HepG2 (cell line): ENCODE measurements around the gene ATP6V1G3. TPM values are rescaled to one million over a fixed set of nuclear protein-coding genes. Genes with fewer than 3 reads are reported as not detected.

Experiments
- ATAC-seq: fragments of 200-7000 bp; cut with Tn5 transposase; 3 replicates; pipeline ENCODE4 v1.9.1; 2020; ENCODE audit warnings: mild to moderate bottlenecking, moderate library complexity
- BruUV-seq: library from RNA; stranded (reverse); fragments of 400-500 nt; replicated peaks from 2 replicates; lab custom pipeline; 2021; lab: Mats Ljungman, UMichigan
- CTCF ChIA-PET: fragments of 300-600 bp; formaldehyde crosslinking; extraction: SDS; loops from one replicate; lab custom pipeline; 2021; ENCODE audit warnings: low total read pairs, inconsistent platforms, low intra/inter-chr PET ratio; lab: Yijun Ruan, JAX
- POLR2A ChIA-PET: fragments of 350-600 bp; sonication (Branson Sonifier 250); formaldehyde crosslinking; loops from one replicate; lab custom pipeline; 2020; ENCODE audit warnings: antibody characterized with exemption, inconsistent platforms; lab: Yijun Ruan, JAX
- DNase-seq: peaks from one replicate; pipeline ENCODE4 v3.0.0-alpha.2; 2015; ENCODE audit warnings: low spot score
- FAIRE-seq: peaks from 3 replicates; lab custom pipeline; 2011; peaks lifted over from hg19 to GRCh38; lab: Jason Lieb, UNC
- H2AFZ ChIP-seq: one replicate; pipeline ENCODE4 v1.6.1; 2011; ENCODE audit warnings: low read length, inconsistent platforms
- H3K27ac ChIP-seq: fragments of 300-600 bp; 3 replicates; pipeline ENCODE4 v1.8.0; 2011; ENCODE audit warnings: mixed run types, mild to moderate bottlenecking, mixed read lengths, low read length, inconsistent platforms; ENCODE audit not compliant: insufficient read depth; ENCODE audit errors: extremely low read length
- H3K27me3 ChIP-seq, 2 experiments: fragments of 200-600 bp in 1 of 2; 2 replicates in 1 of 2; 3 replicates in 1 of 2; pipeline versions ENCODE4 v1.6.0 to v1.8.0; 2011; ENCODE audit warnings: low read length in 2 of 2, mild to moderate bottlenecking in 2 of 2, moderate library complexity in 2 of 2, inconsistent platforms in 1 of 2; ENCODE audit not compliant: insufficient read depth in 2 of 2, control insufficient read depth in 1 of 2
- H3K36me3 ChIP-seq, 2 experiments: fragments of 200-600 bp in 1 of 2; replicated peaks in 1 of 2; 2 replicates in 1 of 2; 3 replicates in 1 of 2; pipeline versions ENCODE4 v1.5.1 to v1.8.0; 2011; ENCODE audit warnings: low read length in 2 of 2, inconsistent platforms in 1 of 2; ENCODE audit not compliant: insufficient read depth in 2 of 2, control insufficient read depth in 1 of 2
- H3K4me1 ChIP-seq: 2 replicates; pipeline ENCODE4 v1.5.1; 2012; ENCODE audit warnings: low read length, inconsistent platforms; ENCODE audit not compliant: insufficient read depth
- H3K4me2 ChIP-seq: 2 replicates; pipeline ENCODE4 v1.6.0; 2011; ENCODE audit warnings: low read depth, low read length, inconsistent platforms
- H3K4me3 ChIP-seq, 3 experiments: fragments of 200-600 bp in 1 of 3; sonication (generic), shearing (Covaris generic) in 1 of 3; replicated peaks in 1 of 3; 2 replicates each; pipeline ENCODE4 v1.5.1; 2011 to 2016; ENCODE audit warnings: low read length in 3 of 3, inconsistent platforms in 2 of 3, low read depth in 2 of 3, mild to moderate bottlenecking in 2 of 3, control low read depth in 1 of 3, mixed read lengths in 1 of 3; ENCODE audit not compliant: insufficient read depth in 1 of 3
- H3K79me2 ChIP-seq: one replicate; pipeline ENCODE4 v1.6.1; 2011; ENCODE audit warnings: low read length, inconsistent platforms; ENCODE audit not compliant: insufficient read depth
- H3K9ac ChIP-seq: 2 replicates; pipeline ENCODE4 v1.6.0; 2011; ENCODE audit warnings: mild to moderate bottlenecking, low read depth, low read length, inconsistent platforms; ENCODE audit not compliant: insufficient read depth
- H3K9me3 ChIP-seq: 2 replicates; pipeline ENCODE4 v1.5.1; 2012; ENCODE audit warnings: mild to moderate bottlenecking, low read length
- H4K20me1 ChIP-seq: 2 replicates; pipeline ENCODE4 v1.6.0; 2011; ENCODE audit warnings: inconsistent platforms, mild to moderate bottlenecking, low read length, moderate library complexity; ENCODE audit not compliant: insufficient read depth
- CBFB ChIP-seq: sonication (generic); formaldehyde crosslinking; IDR thresholded peaks from 2 replicates; pipeline ENCODE4 v1.4.0; 2020; ENCODE audit warnings: missing genetic modification reagents
- HNRNPL ChIP-seq: fragments of 200-400 bp; formaldehyde crosslinking; IDR thresholded peaks from 2 replicates; pipeline ENCODE4 v1.6.1; 2017; ENCODE audit warnings: mild to moderate bottlenecking, low read depth, low read length
- MAFF ChIP-seq: IDR thresholded peaks from 2 replicates; pipeline ENCODE4 v1.6.1; 2011; ENCODE audit warnings: low read depth, low read length, improper control_type of control experiment
- SAFB2 ChIP-seq: sonication (generic); formaldehyde crosslinking; IDR thresholded peaks from 2 replicates; pipeline ENCODE4 v1.5.1; 2020; ENCODE audit warnings: missing genetic modification reagents, low read depth, mild to moderate bottlenecking, borderline replicate concordance
- SAP130 ChIP-seq: IDR thresholded peaks from 2 replicates; pipeline ENCODE4 v1.6.1; 2016; ENCODE audit warnings: low read depth
- SMC3 ChIP-seq: IDR thresholded peaks from 2 replicates; pipeline ENCODE4 v1.6.1; 2011; ENCODE audit warnings: low read length, improper control_type of control experiment
- TBX2 ChIP-seq: sonication (generic); formaldehyde crosslinking; IDR thresholded peaks from 2 replicates; pipeline ENCODE4 v1.5.0; 2020; ENCODE audit warnings: missing genetic modification reagents, mild to moderate bottlenecking, borderline replicate concordance
- YY1 ChIP-seq: IDR thresholded peaks from 2 replicates; pipeline ENCODE4 v1.6.1; 2011; ENCODE audit warnings: low read length, low read depth, moderate library complexity, mild to moderate bottlenecking; ENCODE audit not compliant: insufficient read depth, insufficient replicate concordance
- ZFX ChIP-seq: sonication (generic); formaldehyde crosslinking; IDR thresholded peaks from 2 replicates; pipeline ENCODE4 v1.4.0; 2020; ENCODE audit warnings: mild to moderate bottlenecking, low read depth, missing genetic modification reagents, moderate library complexity
- ZNF883 ChIP-seq: sonication (generic); formaldehyde crosslinking; IDR thresholded peaks from 2 replicates; pipeline ENCODE4 v1.5.1; 2020; ENCODE audit warnings: mild to moderate bottlenecking, missing genetic modification reagents; ENCODE audit errors: not compliant biosample characterization
- WGBS: methylation state at CpG from one replicate; pipeline ENCODE4 v1.1.6; 2017; ENCODE audit warnings: low lambda C conversion rate; 5-methylcytosine and 5-hydroxymethylcytosine counted together
- in situ Hi-C: cut with HindIII; loops from 2 replicates; pipeline ENCODE4 v1.10.0; 2017; ENCODE audit warnings: low pct_unique_long_range_greater_than_20kb; ENCODE audit not compliant: extremely low pct_ligation_motif_present
- intact Hi-C: fragments of 100-400 bp; cut with micrococcal nuclease; formaldehyde crosslinking; loops from one replicate; pipeline ENCODE4 v1.10.0; 2022; ENCODE audit not compliant: unreplicated experiment
- polyA plus RNA-seq, 8 experiments: library from polyadenylated mRNA; depleted of rRNA in 3 of 8; stranded (reverse) in 7 of 8; unstranded in 1 of 8; fragments of >200 nt; fragmentation: Illumina TruSeq in 4 of 8; extraction: Trizol in 4 of 8; gene quantifications; 2 replicates each; pipeline versions ENCODE4 v1.2.1 to v1.2.3, GENCODE V29; 2011 to 2016; ENCODE audit warnings: low read depth in 4 of 8, missing spikeins in 1 of 8, mixed read lengths in 1 of 8; ENCODE audit not compliant: insufficient read depth in 1 of 8
- total RNA-seq, 5 experiments: library from RNA; depleted of rRNA; stranded (reverse); fragments of >200 nt; fragmentation: Illumina TruSeq; extraction: Trizol; gene quantifications; 2 replicates each; pipeline ENCODE4 v1.2.3, GENCODE V29; 2016; ENCODE audit warnings: low read depth in 1 of 5
- TF ChIP-seq, protein P1 (sequence below): sonication (generic); formaldehyde crosslinking; IDR thresholded peaks from 2 replicates; pipeline ENCODE4 v1.8.1; 2022; ENCODE audit warnings: low read depth, mild to moderate bottlenecking, missing genetic modification reagents
- TF ChIP-seq, protein P2 (sequence below): sonication (generic); formaldehyde crosslinking; conservative IDR thresholded peaks from 2 replicates; pipeline ENCODE4 v1.4.0; 2020; ENCODE audit warnings: missing genetic modification reagents
- TF ChIP-seq, protein P3 (sequence below): sonication (generic); formaldehyde crosslinking; conservative IDR thresholded peaks from 2 replicates; pipeline ENCODE4 v1.8.0; 2022; ENCODE audit warnings: missing genetic modification reagents
- TF ChIP-seq, protein P4 (sequence below): sonication (generic); formaldehyde crosslinking; IDR thresholded peaks from 2 replicates; pipeline ENCODE4 v1.8.1; 2023; ENCODE audit warnings: mild to moderate bottlenecking, missing genetic modification reagents, borderline replicate concordance

Gene ATP6V1G3
- total and polyA plus RNA-seq, 2 of the 13 experiments (the other 11 are each of a cell fraction or from before 2014, with no cell fraction given) = not detected

DNA sequence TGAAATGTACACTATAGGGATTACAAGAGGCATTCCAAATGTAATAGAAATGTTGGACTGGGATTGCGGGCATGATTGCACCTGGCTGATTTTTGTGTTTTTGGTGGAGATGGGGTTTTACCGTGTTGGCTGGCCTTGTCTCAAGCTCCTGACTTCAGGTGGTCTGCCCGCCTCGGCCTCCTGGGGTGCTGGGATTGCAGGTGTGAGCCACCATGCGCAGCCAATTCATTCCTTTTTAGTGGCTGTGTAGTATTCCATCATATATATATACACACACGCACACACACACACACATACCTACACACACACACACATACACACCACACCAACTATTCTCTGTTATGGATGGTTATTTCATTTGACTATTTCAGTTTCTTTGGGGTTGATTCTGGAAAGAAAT lies 4.7 kb upstream of the ATP6V1G3 start:
- in situ Hi-C loops (no loop called here), intact Hi-C loops (no loop called here)
- Histone ChIP-seq H3K9me3 (no peaks in the 10 kb centered on the region), H3K27me3 (no peaks in the 10 kb centered on the region), H3K27ac (no peak overlapping the region), H3K79me2 (no peaks in the 10 kb centered on the region), H3K36me3 (no peaks in the 10 kb centered on the region), H4K20me1 (no peaks in the 10 kb centered on the region), H3K9ac (no peak overlapping the region), H3K4me2 (no peak overlapping the region), H3K4me1 (no peaks in the 10 kb centered on the region), H3K4me3 (no peak overlapping the region), H2AFZ (no peak overlapping the region)
- ChIA-PET CTCF (no interaction called here), POLR2A (no interaction called here)
- ATAC-seq (no peak), FAIRE-seq (no peak), DNase-seq (no peak)
- BruUV-seq = no TSS peak
- 55% methylated on average over 4 of the region's 6 CpGs for WGBS
- TF ChIP-seq, protein P1, sequence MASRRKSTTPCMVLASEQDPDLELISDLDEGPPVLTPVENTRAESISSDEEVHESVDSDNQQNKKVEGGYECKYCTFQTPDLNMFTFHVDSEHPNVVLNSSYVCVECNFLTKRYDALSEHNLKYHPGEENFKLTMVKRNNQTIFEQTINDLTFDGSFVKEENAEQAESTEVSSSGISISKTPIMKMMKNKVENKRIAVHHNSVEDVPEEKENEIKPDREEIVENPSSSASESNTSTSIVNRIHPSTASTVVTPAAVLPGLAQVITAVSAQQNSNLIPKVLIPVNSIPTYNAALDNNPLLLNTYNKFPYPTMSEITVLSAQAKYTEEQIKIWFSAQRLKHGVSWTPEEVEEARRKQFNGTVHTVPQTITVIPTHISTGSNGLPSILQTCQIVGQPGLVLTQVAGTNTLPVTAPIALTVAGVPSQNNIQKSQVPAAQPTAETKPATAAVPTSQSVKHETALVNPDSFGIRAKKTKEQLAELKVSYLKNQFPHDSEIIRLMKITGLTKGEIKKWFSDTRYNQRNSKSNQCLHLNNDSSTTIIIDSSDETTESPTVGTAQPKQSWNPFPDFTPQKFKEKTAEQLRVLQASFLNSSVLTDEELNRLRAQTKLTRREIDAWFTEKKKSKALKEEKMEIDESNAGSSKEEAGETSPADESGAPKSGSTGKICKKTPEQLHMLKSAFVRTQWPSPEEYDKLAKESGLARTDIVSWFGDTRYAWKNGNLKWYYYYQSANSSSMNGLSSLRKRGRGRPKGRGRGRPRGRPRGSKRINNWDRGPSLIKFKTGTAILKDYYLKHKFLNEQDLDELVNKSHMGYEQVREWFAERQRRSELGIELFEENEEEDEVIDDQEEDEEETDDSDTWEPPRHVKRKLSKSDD (CRISPR knock-in tag) = no peak
- TF ChIP-seq, protein P2, sequence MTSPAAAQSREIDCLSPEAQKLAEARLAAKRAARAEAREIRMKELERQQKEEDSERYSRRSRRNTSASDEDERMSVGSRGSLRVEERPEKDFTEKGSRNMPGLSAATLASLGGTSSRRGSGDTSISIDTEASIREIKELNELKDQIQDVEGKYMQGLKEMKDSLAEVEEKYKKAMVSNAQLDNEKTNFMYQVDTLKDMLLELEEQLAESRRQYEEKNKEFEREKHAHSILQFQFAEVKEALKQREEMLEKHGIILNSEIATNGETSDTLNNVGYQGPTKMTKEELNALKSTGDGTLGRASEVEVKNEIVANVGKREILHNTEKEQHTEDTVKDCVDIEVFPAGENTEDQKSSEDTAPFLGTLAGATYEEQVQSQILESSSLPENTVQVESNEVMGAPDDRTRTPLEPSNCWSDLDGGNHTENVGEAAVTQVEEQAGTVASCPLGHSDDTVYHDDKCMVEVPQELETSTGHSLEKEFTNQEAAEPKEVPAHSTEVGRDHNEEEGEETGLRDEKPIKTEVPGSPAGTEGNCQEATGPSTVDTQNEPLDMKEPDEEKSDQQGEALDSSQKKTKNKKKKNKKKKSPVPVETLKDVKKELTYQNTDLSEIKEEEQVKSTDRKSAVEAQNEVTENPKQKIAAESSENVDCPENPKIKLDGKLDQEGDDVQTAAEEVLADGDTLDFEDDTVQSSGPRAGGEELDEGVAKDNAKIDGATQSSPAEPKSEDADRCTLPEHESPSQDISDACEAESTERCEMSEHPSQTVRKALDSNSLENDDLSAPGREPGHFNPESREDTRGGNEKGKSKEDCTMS (CRISPR knock-in tag) = no peak
- TF ChIP-seq, protein P3, sequence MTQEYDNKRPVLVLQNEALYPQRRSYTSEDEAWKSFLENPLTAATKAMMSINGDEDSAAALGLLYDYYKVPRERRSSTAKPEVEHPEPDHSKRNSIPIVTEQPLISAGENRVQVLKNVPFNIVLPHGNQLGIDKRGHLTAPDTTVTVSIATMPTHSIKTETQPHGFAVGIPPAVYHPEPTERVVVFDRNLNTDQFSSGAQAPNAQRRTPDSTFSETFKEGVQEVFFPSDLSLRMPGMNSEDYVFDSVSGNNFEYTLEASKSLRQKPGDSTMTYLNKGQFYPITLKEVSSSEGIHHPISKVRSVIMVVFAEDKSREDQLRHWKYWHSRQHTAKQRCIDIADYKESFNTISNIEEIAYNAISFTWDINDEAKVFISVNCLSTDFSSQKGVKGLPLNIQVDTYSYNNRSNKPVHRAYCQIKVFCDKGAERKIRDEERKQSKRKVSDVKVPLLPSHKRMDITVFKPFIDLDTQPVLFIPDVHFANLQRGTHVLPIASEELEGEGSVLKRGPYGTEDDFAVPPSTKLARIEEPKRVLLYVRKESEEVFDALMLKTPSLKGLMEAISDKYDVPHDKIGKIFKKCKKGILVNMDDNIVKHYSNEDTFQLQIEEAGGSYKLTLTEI (CRISPR knock-in tag) = no peak
- TF ChIP-seq ZFX (CRISPR knock-in tag) = no peak
- no peak for TF ChIP-seq CBFB (CRISPR knock-in tag)
- no peak for TF ChIP-seq MAFF
- TF ChIP-seq SAFB2 (CRISPR knock-in tag) = no peak
- no peak for TF ChIP-seq TBX2 (CRISPR knock-in tag)
- no peak for TF ChIP-seq SMC3
- no peak for TF ChIP-seq SAP130 (CRISPR knock-in tag)
- TF ChIP-seq HNRNPL = no peak
- TF ChIP-seq ZNF883 (CRISPR knock-in tag) = no peak
- TF ChIP-seq YY1 = no peak
- TF ChIP-seq, protein P4, sequence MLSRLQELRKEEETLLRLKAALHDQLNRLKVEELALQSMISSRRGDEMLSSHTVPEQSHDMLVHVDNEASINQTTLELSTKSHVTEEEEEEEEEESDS (CRISPR knock-in tag) = no peak
